OCI-LY1 (cell line): ENCODE results near the gene SHH.

Experiments used
- H2AFZ ChIP-seq: fragments of 200-600 bp; sonication (generic), shearing (Covaris generic); 2 replicates; pipeline ENCODE4 v1.6.0; 2014; ENCODE audit warnings: antibody characterized with exemption, mild to moderate bottlenecking, low read length
- H3F3A ChIP-seq: fragments of 200-600 bp; sonication (generic), shearing (Covaris generic); 2 replicates; pipeline ENCODE4 v1.6.0; 2014; ENCODE audit warnings: mild to moderate bottlenecking, antibody characterized with exemption, low read length, moderate library complexity; ENCODE audit not compliant: insufficient read depth
- H3K27ac ChIP-seq: fragments of 200-600 bp; sonication (generic); 2 replicates; pipeline ENCODE4 v1.5.1; 2014; ENCODE audit warnings: low read length, mixed run types, mild to moderate bottlenecking, low read depth; ENCODE audit not compliant: poor library complexity, severe bottlenecking
- H3K27me3 ChIP-seq: fragments of 200-600 bp; sonication (generic); 2 replicates; pipeline ENCODE4 v1.6.0; 2014; ENCODE audit warnings: antibody characterized with exemption, mild to moderate bottlenecking, low read length, moderate library complexity; ENCODE audit not compliant: insufficient read depth
- H3K36me3 ChIP-seq: fragments of 200-600 bp; sonication (generic); 2 replicates; pipeline ENCODE4 v1.6.1; 2014; ENCODE audit warnings: mild to moderate bottlenecking, antibody characterized with exemption, low read length, moderate library complexity, mixed read lengths; ENCODE audit not compliant: insufficient read depth
- H3K4me1 ChIP-seq: fragments of 200-600 bp; sonication (generic); 2 replicates; pipeline ENCODE4 v1.5.1; 2014; ENCODE audit warnings: mild to moderate bottlenecking, low read length, moderate library complexity; ENCODE audit not compliant: insufficient read depth, severe bottlenecking
- H3K4me2 ChIP-seq: fragments of 200-600 bp; sonication (generic), shearing (Covaris generic); 2 replicates; pipeline ENCODE4 v1.6.1; 2014; ENCODE audit warnings: low read length
- H3K4me3 ChIP-seq: fragments of 200-600 bp; sonication (generic); 2 replicates; pipeline ENCODE4 v1.5.1; 2014; ENCODE audit warnings: low read length, low read depth, mild to moderate bottlenecking, mixed read lengths; ENCODE audit not compliant: poor library complexity, severe bottlenecking
- H3K79me2 ChIP-seq: fragments of 200-600 bp; shearing (Covaris generic); 2 replicates; pipeline ENCODE4 v1.6.1; 2016; ENCODE audit warnings: mixed run types, low read length, mixed read lengths; ENCODE audit not compliant: insufficient read depth
- H3K9ac ChIP-seq: fragments of 200-600 bp; sonication (generic), shearing (Covaris generic); 2 replicates; pipeline ENCODE4 v1.6.1; 2014; ENCODE audit warnings: mild to moderate bottlenecking, low read length, mixed read lengths
- H3K9me2 ChIP-seq: fragments of 200-600 bp; sonication (generic), shearing (Covaris generic); 2 replicates; pipeline ENCODE4 v1.6.1; 2014; ENCODE audit warnings: low read depth, mild to moderate bottlenecking, low read length, mixed read lengths
- H3K9me3 ChIP-seq: fragments of 200-600 bp; shearing (Covaris generic); 2 replicates; pipeline ENCODE4 v1.6.1; 2014; ENCODE audit warnings: low read length, mixed read lengths
- H4K20me1 ChIP-seq: fragments of 200-600 bp; sonication (generic), shearing (Covaris generic); 2 replicates; pipeline ENCODE4 v1.6.0; 2016; ENCODE audit warnings: mild to moderate bottlenecking, low read length; ENCODE audit not compliant: insufficient read depth
- CTCF ChIP-seq: fragments of 200-600 bp; sonication (generic), shearing (Covaris generic); IDR thresholded peaks from 2 replicates; pipeline ENCODE4 v1.5.1; 2017; ENCODE audit warnings: mild to moderate bottlenecking, antibody characterized with exemption, low read length, moderate library complexity, mixed read lengths
- EZH2 ChIP-seq: fragments of 200-600 bp; sonication (generic), shearing (Covaris generic); IDR thresholded peaks from 2 replicates; pipeline ENCODE4 v1.8.0; 2017; ENCODE audit warnings: borderline replicate concordance, mixed run types, mild to moderate bottlenecking, antibody characterized with exemption, low read length, moderate library complexity, mixed read lengths

The SHH gene

GRCh38 chr7:155843426-155844018, 31.3 kb upstream of the SHH start:
- TF ChIP-seq EZH2: no peak
- TF ChIP-seq CTCF: no peak
- Histone ChIP-seq H3K27ac (no peak overlapping the region), H3K4me2 (no peak overlapping the region)

GRCh38 chr7:155842496-155843265, 30.4 kb upstream of the SHH start:
- Histone ChIP-seq H3K4me1 (no peaks in the 10 kb centered on the region), H2AFZ (no peak overlapping the region), H3K27ac (no peak overlapping the region), H4K20me1 (no peaks in the 10 kb centered on the region), H3K4me3 (no peak overlapping the region), H3K9ac (no peak overlapping the region), H3K9me2 (no peaks in the 10 kb centered on the region), H3K27me3 (peaks cover 14% of the 10 kb centered on the region), H3K9me3 (no peaks in the 10 kb centered on the region), H3F3A (no peaks in the 10 kb centered on the region), H3K36me3 (no peaks in the 10 kb centered on the region), H3K79me2 (no peaks in the 10 kb centered on the region), H3K4me2 (no peak overlapping the region)
- TF ChIP-seq CTCF: no peak
- no peak for TF ChIP-seq EZH2

More at GRCh38 chr7:155843426-155844018, 31.3 kb upstream of the SHH start:
- H3F3A ChIP-seq: no peaks in the 10 kb centered on the region
- no peaks in the 10 kb centered on the region for H3K36me3 ChIP-seq
- no peaks in the 10 kb centered on the region for H4K20me1 ChIP-seq
- H3K4me1 ChIP-seq: no peaks in the 10 kb centered on the region
- H3K9me3 ChIP-seq: no peaks in the 10 kb centered on the region
- peaks cover 14% of the 10 kb centered on the region for H3K27me3 ChIP-seq
- no peaks in the 10 kb centered on the region for H3K79me2 ChIP-seq
- no peak overlapping the region for H2AFZ ChIP-seq
- no peaks in the 10 kb centered on the region for H3K9me2 ChIP-seq
- no peak overlapping the region for H3K9ac ChIP-seq
- H3K4me3 ChIP-seq: no peak overlapping the region

GRCh38 chr7:155840909-155841308, 28.6 kb upstream of the SHH start:
- no peaks in the 10 kb centered on the region for H3K9me3 ChIP-seq
- H3K4me3 ChIP-seq: no peak overlapping the region
- H4K20me1 ChIP-seq: no peaks in the 10 kb centered on the region
- no peak overlapping the region for H2AFZ ChIP-seq
- no peaks in the 10 kb centered on the region for H3K9me2 ChIP-seq
- H3K27me3 ChIP-seq: peaks cover 14% of the 10 kb centered on the region
- TF ChIP-seq CTCF: no peak
- TF ChIP-seq EZH2: no peak
- no peak overlapping the region for H3K9ac ChIP-seq
- H3F3A ChIP-seq: no peaks in the 10 kb centered on the region
- no peaks in the 10 kb centered on the region for H3K79me2 ChIP-seq
- no peaks in the 10 kb centered on the region for H3K4me1 ChIP-seq
- H3K27ac ChIP-seq: no peak overlapping the region
- no peaks in the 10 kb centered on the region for H3K36me3 ChIP-seq
- no peak overlapping the region for H3K4me2 ChIP-seq
